IMR-90 (cell line): ENCODE measurements around the gene RASGRF2. TPM values are rescaled to one million over a fixed set of nuclear protein-coding genes. Genes with fewer than 3 reads are reported as not detected.

Experiments
- ATAC-seq: fragments of 200-7000 bp; cut with Tn5 transposase; 2 replicates; pipeline ENCODE4 v1.9.1; 2020; ENCODE audit warnings: low read depth, mild to moderate bottlenecking, moderate library complexity
- BruUV-seq: library from RNA; stranded (reverse); fragments of 400-500 nt; replicated peaks from 2 replicates; lab custom pipeline; 2021; lab: Mats Ljungman, UMichigan
- CTCF ChIA-PET: fragments of 300-600 bp; formaldehyde crosslinking; extraction: SDS; loops from one replicate; lab custom pipeline; 2021; ENCODE audit warnings: antibody characterized with exemption; lab: Yijun Ruan, JAX
- POLR2A ChIA-PET: fragments of 300-600 bp; sonication (Branson Sonifier 250); formaldehyde crosslinking; loops from one replicate; lab custom pipeline; 2022; ENCODE audit warnings: antibody characterized with exemption; ENCODE audit not compliant: unreplicated experiment; lab: Charles Lee
- DNase-seq: peaks from one replicate; pipeline ENCODE4 v3.0.0; 2013
- H2AFZ ChIP-seq: replicated peaks from 2 replicates; pipeline ENCODE3; 2013; ENCODE audit warnings: low read length, mild to moderate bottlenecking; ENCODE audit not compliant: poor library complexity
- H2AK5ac ChIP-seq: 2 replicates; pipeline ENCODE4 v1.6.1; 2013; ENCODE audit warnings: low read depth, low read length, inconsistent platforms
- H2AK9ac ChIP-seq: replicated peaks from 2 replicates; pipeline ENCODE3; 2013; ENCODE audit warnings: mild to moderate bottlenecking, low read depth, low read length, moderate library complexity; ENCODE audit not compliant: poor library complexity
- H2BK120ac ChIP-seq: 2 replicates; pipeline ENCODE4 v1.6.1; 2013; ENCODE audit warnings: low read depth, low read length, inconsistent platforms
- H2BK15ac ChIP-seq: 3 replicates; pipeline ENCODE4 v1.6.1; 2013; ENCODE audit warnings: low read depth, low read length, inconsistent platforms
- H2BK20ac ChIP-seq: 2 replicates; pipeline ENCODE4 v1.6.1; 2013; ENCODE audit warnings: low read depth, mild to moderate bottlenecking, inconsistent platforms, low read length, moderate library complexity
- H2BK5ac ChIP-seq: 2 replicates; pipeline ENCODE4 v1.6.1; 2013; ENCODE audit warnings: mild to moderate bottlenecking, low read depth, low read length, inconsistent platforms; ENCODE audit not compliant: poor library complexity, severe bottlenecking
- H3K14ac ChIP-seq: replicated peaks from 2 replicates; pipeline ENCODE4 v1.6.1; 2013; ENCODE audit warnings: low read depth, low read length, inconsistent platforms
- H3K18ac ChIP-seq: 2 replicates; pipeline ENCODE4 v1.6.1; 2013; ENCODE audit warnings: low read depth, low read length, control low read depth
- H3K23ac ChIP-seq: 2 replicates; pipeline ENCODE4 v1.6.1; 2013; ENCODE audit warnings: low read depth, low read length, inconsistent platforms
- H3K27ac ChIP-seq: 2 replicates; pipeline ENCODE4 v1.5.1; 2013; ENCODE audit warnings: mild to moderate bottlenecking, control low read depth, low read length; ENCODE audit not compliant: insufficient read depth
- H3K27me3 ChIP-seq: 2 replicates; pipeline ENCODE4 v1.6.1; 2013; ENCODE audit warnings: low read length; ENCODE audit not compliant: control insufficient read depth, insufficient read depth
- H3K36me3 ChIP-seq: 2 replicates; pipeline ENCODE4 v1.6.1; 2013; ENCODE audit warnings: low read length, mixed read lengths; ENCODE audit not compliant: control insufficient read depth, insufficient read depth
- H3K4ac ChIP-seq: 2 replicates; pipeline ENCODE4 v1.6.1; 2013; ENCODE audit warnings: low read depth, low read length, inconsistent platforms
- H3K4me1 ChIP-seq: 2 replicates; pipeline ENCODE4 v1.6.1; 2013; ENCODE audit warnings: low read length, mixed read lengths; ENCODE audit not compliant: control insufficient read depth, insufficient read depth
- H3K4me2 ChIP-seq: 2 replicates; pipeline ENCODE4 v1.6.1; 2013; ENCODE audit warnings: low read depth, mild to moderate bottlenecking, control low read depth, low read length, moderate library complexity
- H3K4me3 ChIP-seq: 2 replicates; pipeline ENCODE4 v1.5.1; 2013; ENCODE audit warnings: low read depth, mild to moderate bottlenecking, control low read depth, low read length, moderate library complexity; ENCODE audit not compliant: insufficient read depth
- H3K56ac ChIP-seq: 2 replicates; pipeline ENCODE4 v1.6.1; 2013; ENCODE audit warnings: low read length, inconsistent platforms; ENCODE audit not compliant: insufficient read depth; ENCODE audit errors: extremely low read depth
- H3K79me1 ChIP-seq, 2 experiments: 2 replicates each; pipeline ENCODE4 v1.6.1; 2013; ENCODE audit warnings: low read length in 2 of 2, inconsistent platforms in 1 of 2, low read depth in 1 of 2
- H3K9ac ChIP-seq: 2 replicates; pipeline ENCODE4 v1.6.1; 2013; ENCODE audit warnings: low read depth, low read length, control low read depth
- H3K9me1 ChIP-seq: 2 replicates; pipeline ENCODE4 v1.6.1; 2013; ENCODE audit warnings: low read length, inconsistent platforms; ENCODE audit not compliant: insufficient read depth
- H3K9me3 ChIP-seq: 2 replicates; pipeline ENCODE4 v1.6.1; 2013; ENCODE audit warnings: low read length; ENCODE audit not compliant: control insufficient read depth, insufficient read depth
- H4K20me1 ChIP-seq: 2 replicates; pipeline ENCODE4 v1.6.1; 2013; ENCODE audit warnings: low read length, inconsistent platforms; ENCODE audit not compliant: insufficient read depth
- H4K5ac ChIP-seq: 2 replicates; pipeline ENCODE4 v1.6.1; 2013; ENCODE audit warnings: mild to moderate bottlenecking, low read depth, low read length, control low read depth
- H4K8ac ChIP-seq, 2 experiments: 2 replicates each; pipeline ENCODE4 v1.6.1; 2013; ENCODE audit warnings: low read depth in 2 of 2, low read length in 2 of 2, control low read depth in 1 of 2, inconsistent platforms in 1 of 2
- H4K91ac ChIP-seq: 2 replicates; pipeline ENCODE4 v1.6.1; 2013; ENCODE audit warnings: low read depth, low read length, inconsistent platforms; ENCODE audit not compliant: insufficient read depth
- BHLHE40 ChIP-seq: fragments of 150-350 bp; IDR thresholded peaks from 2 replicates; pipeline ENCODE4 v1.6.1; 2016; ENCODE audit warnings: mild to moderate bottlenecking, low read depth, low read length
- CEBPB ChIP-seq: IDR thresholded peaks from 2 replicates; pipeline ENCODE4 v1.6.1; 2012; ENCODE audit warnings: low read depth, low read length, improper control_type of control experiment
- CHD1 ChIP-seq: IDR thresholded peaks from 2 replicates; pipeline ENCODE4 v1.6.1; 2012; ENCODE audit warnings: low read depth, low read length, improper control_type of control experiment
- FOS ChIP-seq: fragments of 150-350 bp; IDR thresholded peaks from 2 replicates; pipeline ENCODE4 v1.6.1; 2016; ENCODE audit warnings: low read depth, low read length
- MAFK ChIP-seq: IDR thresholded peaks from 2 replicates; pipeline ENCODE4 v1.6.1; 2012; ENCODE audit warnings: low read depth, low read length, improper control_type of control experiment
- MAZ ChIP-seq: IDR thresholded peaks from 2 replicates; pipeline ENCODE4 v1.6.1; 2012; ENCODE audit warnings: low read depth, mild to moderate bottlenecking, low read length, improper control_type of control experiment, moderate library complexity, borderline replicate concordance
- NFE2L2 ChIP-seq: fragments of 150-350 bp; IDR thresholded peaks from 2 replicates; pipeline ENCODE4 v1.6.1; 2016; ENCODE audit warnings: low read depth, mild to moderate bottlenecking, low read length
- POLR2A ChIP-seq: IDR thresholded peaks from 2 replicates; pipeline ENCODE4 v1.6.1; 2012; ENCODE audit warnings: mild to moderate bottlenecking, low read depth, low read length
- RAD21 ChIP-seq: IDR thresholded peaks from 2 replicates; pipeline ENCODE4 v1.6.1; 2012; ENCODE audit warnings: low read length, improper control_type of control experiment
- RCOR1 ChIP-seq: IDR thresholded peaks from 2 replicates; pipeline ENCODE4 v1.6.1; 2012; ENCODE audit warnings: mild to moderate bottlenecking, low read length, improper control_type of control experiment; ENCODE audit not compliant: insufficient replicate concordance
- SMC3 ChIP-seq: fragments of 150-350 bp; IDR thresholded peaks from 2 replicates; pipeline ENCODE4 v1.6.1; 2016; ENCODE audit warnings: low read depth, mild to moderate bottlenecking, antibody characterized with exemption, low read length, moderate library complexity
- WGBS, 2 experiments: methylation state at CpG; one replicate each; pipeline versions ENCODE4 v1.1.5 to v1.1.7; 2013; ENCODE audit warnings: missing lambda C conversion rate in 2 of 2; ENCODE audit not compliant: insufficient read length in 1 of 2; ENCODE audit errors: extremely low coverage in 2 of 2; 5-methylcytosine and 5-hydroxymethylcytosine counted together
- dilution Hi-C: fragments of 300-500 bp; cut with HindIII; formaldehyde crosslinking; loops from one replicate; pipeline ENCODE4 v1.14.3; 2018; ENCODE audit warnings: low sequenced_read_pairs; ENCODE audit not compliant: unreplicated experiment
- in situ Hi-C: fragments of 300-500 bp; cut with MboI; formaldehyde crosslinking; loops from 3 replicates; pipeline ENCODE4 v1.14.3; 2019; ENCODE audit warnings: low sequenced_read_pairs, inconsistent platforms, mixed read lengths
- intact Hi-C: fragments of 100-400 bp; cut with micrococcal nuclease; formaldehyde crosslinking; loops from 2 replicates; pipeline ENCODE4 v1.10.0; 2022
- polyA plus RNA-seq, 3 experiments: library from polyadenylated mRNA; depleted of rRNA; stranded (reverse); fragments of >200 nt; gene quantifications; 2 replicates each; pipeline ENCODE4 v1.2.3, GENCODE V29; 2012; ENCODE audit warnings: low replicate concordance in 1 of 3
- total RNA-seq: library from RNA; depleted of rRNA; stranded (reverse); fragments of >200 nt; gene quantifications from 2 replicates; pipeline ENCODE4 v1.2.3, GENCODE V29; 2012
- TF ChIP-seq, protein P1 (sequence below): fragments of 150-350 bp; IDR thresholded peaks from 2 replicates; pipeline ENCODE4 v1.6.1; 2016; ENCODE audit warnings: low read depth, mild to moderate bottlenecking, low read length, moderate library complexity, borderline replicate concordance
- TF ChIP-seq, protein P2 (sequence below): fragments of 150-350 bp; IDR thresholded peaks from 2 replicates; pipeline ENCODE4 v1.6.1; 2017; ENCODE audit warnings: mild to moderate bottlenecking, antibody characterized with exemption, low read length, low read depth

Gene RASGRF2
- total and polyA plus RNA-seq, 2 of the 4 experiments (the other 2 are of a cell fraction): 2.9 to 5.0 TPM

DNA sequence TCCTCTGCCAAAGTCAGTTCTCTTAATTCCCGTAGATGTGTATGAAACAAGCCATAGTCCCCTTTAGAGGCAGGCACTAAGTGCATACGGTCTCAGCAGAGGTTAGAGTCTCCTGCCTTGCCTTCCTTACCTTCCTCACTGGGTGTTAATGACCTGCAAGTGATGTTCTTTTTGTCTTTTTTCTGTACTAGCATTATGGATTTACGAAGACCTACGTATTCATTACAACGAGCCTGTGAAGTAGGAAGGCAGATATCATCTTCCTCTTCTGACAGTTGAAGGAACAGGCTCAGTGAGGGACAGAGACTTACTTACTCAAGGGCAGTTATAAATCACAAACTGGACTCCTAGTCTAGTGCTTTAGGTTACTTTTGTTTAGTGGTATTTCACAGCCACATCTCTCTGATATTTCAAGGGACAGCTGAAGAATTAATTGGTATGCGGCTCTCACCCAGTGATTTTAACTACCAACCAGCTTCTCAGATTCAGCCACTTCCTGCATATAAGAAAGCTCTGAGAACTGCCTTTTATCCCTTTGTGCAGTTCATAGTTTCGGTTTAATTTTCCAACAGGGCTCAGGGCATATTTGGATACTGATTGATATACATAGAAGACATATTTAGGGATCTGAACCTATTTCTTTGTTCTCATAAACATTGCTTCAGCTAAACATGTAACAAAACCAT is 187.9 kb downstream of the RASGRF2 start (continued):
- TF ChIP-seq, protein P1, sequence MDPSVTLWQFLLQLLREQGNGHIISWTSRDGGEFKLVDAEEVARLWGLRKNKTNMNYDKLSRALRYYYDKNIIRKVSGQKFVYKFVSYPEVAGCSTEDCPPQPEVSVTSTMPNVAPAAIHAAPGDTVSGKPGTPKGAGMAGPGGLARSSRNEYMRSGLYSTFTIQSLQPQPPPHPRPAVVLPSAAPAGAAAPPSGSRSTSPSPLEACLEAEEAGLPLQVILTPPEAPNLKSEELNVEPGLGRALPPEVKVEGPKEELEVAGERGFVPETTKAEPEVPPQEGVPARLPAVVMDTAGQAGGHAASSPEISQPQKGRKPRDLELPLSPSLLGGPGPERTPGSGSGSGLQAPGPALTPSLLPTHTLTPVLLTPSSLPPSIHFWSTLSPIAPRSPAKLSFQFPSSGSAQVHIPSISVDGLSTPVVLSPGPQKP: no peak
- no peak for TF ChIP-seq CHD1
- TF ChIP-seq MAZ: no peak

DNA sequence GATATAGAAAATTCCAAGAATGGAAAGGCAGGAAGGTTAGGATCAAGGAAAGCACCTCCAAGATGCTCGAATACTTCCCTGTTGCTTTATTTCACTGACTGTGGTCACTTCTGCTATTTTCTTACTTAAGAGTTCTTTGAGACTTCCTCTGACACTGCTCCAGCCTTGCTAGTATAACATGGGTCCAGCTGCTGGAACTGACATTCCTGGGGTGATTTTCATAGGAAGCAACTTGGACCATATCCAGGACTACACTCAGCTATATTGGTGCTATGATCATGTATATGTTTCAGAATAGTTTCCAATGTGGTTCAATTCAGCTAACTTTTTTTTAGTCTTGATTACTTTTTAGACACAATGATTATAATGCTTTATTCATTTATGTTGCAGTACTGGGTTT is 191.4 kb downstream of the RASGRF2 start:
- Histone ChIP-seq H4K91ac (no peak overlapping the region), H3K9ac (no peak overlapping the region), H3K56ac (no peak overlapping the region), H3K9me1 (no peaks in the 10 kb centered on the region), H3K18ac (no peak overlapping the region), H2AK5ac (no peak overlapping the region), H3K14ac (no peak overlapping the region; the same call in 1 of the 2 replicates), H2AK9ac (no peak overlapping the region), H2BK120ac (no peak overlapping the region), H3K79me1 (0 out of 4 replicates have a peak, but pooled peaks cover 0 to 4% of the 10 kb centered on the region in 2 experiments), H3K36me3 (no peaks in the 10 kb centered on the region), H3K4ac (no peak overlapping the region), H3K9me3 (peaks cover 2% of the 10 kb centered on the region; the same call in 1 of the 2 replicates), H2BK15ac (no peak overlapping the region), H4K5ac (no peak overlapping the region), H3K4me3 (no peak overlapping the region), H2BK5ac (no peak overlapping the region), H2BK20ac (no peak overlapping the region), H4K20me1 (no peaks in the 10 kb centered on the region), H3K27me3 (no peaks in the 10 kb centered on the region), H3K27ac (no peak overlapping the region), H3K4me2 (no peak overlapping the region), H4K8ac (no peak overlapping the region), H3K4me1 (peaks cover 3% of the 10 kb centered on the region), H2AFZ (no peak overlapping the region), H3K23ac (peak overlapping the region; percentile 28; the same call in 1 of the 2 replicates)
- no CpG with 5 or more reads among the region's 1 CpG for WGBS, 2 experiments
- intact Hi-C loops: no loop called here
- ATAC-seq (peak; percentile 96), DNase-seq (peak; percentile 92)
- dilution Hi-C loops: no loop called here
- BruUV-seq: no TSS peak
- in situ Hi-C loops: no loop called here
- CTCF ChIA-PET: interaction anchor here (0.7 kb wide), 1 partner anchor 13 kb away, joined by 3 read pairs; no protein-coding TSS in a partner anchor
- POLR2A ChIA-PET: no interaction called here
- TF ChIP-seq POLR2A (no peak), NFE2L2 (no peak), SMC3 (no peak), CEBPB (no peak), CHD1 (no peak), FOS (no peak), MAZ (no peak), RCOR1 (no peak), RAD21 (no peak), MAFK (no peak), BHLHE40 (no peak)
- TF ChIP-seq, protein P2, sequence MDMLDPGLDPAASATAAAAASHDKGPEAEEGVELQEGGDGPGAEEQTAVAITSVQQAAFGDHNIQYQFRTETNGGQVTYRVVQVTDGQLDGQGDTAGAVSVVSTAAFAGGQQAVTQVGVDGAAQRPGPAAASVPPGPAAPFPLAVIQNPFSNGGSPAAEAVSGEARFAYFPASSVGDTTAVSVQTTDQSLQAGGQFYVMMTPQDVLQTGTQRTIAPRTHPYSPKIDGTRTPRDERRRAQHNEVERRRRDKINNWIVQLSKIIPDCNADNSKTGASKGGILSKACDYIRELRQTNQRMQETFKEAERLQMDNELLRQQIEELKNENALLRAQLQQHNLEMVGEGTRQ: no peak
- TF ChIP-seq, protein P1: no peak
